ENCODE measurements around the gene MYL4.
"Not testable (repeated sequence)": the region's sequence is repeated elsewhere in the genome, so short reads cannot be mapped to it uniquely, and the experiment has no call there.

The MYL4 gene

GRCh38 chr17:47251421-47251940 is 42.3 kb downstream of the MYL4 start:
- H3K4me3 Mint-ChIP-seq, result no peak overlapping the region
- H3K36me3 Mint-ChIP-seq (ENCODE audit: low read depth), result no peaks in the 10 kb centered on the region
- intact Hi-C loops (cut with micrococcal nuclease), result no loop called here
- H3K27me3 Mint-ChIP-seq, result peaks cover 55% of the 10 kb centered on the region
- H3K4me1 Mint-ChIP-seq (ENCODE audit: low read depth), result peaks cover 14% of the 10 kb centered on the region
- no peak overlapping the region for H3K27ac Mint-ChIP-seq
- no peaks in the 10 kb centered on the region for H3K9me3 Mint-ChIP-seq

GRCh38 chr17:47252209-47252608 is 43.1 kb downstream of the MYL4 start:
- intact Hi-C loops (cut with micrococcal nuclease), result no loop called here
- no peaks in the 10 kb centered on the region for H3K9me3 Mint-ChIP-seq
- H3K27ac Mint-ChIP-seq, result no peak overlapping the region
- H3K36me3 Mint-ChIP-seq (ENCODE audit: low read depth), result no peaks in the 10 kb centered on the region
- H3K4me1 Mint-ChIP-seq (ENCODE audit: low read depth), result peaks cover 18% of the 10 kb centered on the region
- H3K4me3 Mint-ChIP-seq, result no peak overlapping the region
- peaks cover 62% of the 10 kb centered on the region for H3K27me3 Mint-ChIP-seq

GRCh38 chr17:47252766-47253512 is 43.8 kb downstream of the MYL4 start:
- Mint-ChIP-seq H3K27ac (no peak overlapping the region), H3K4me3 (peak overlapping the region; percentile 70), H3K27me3 (peaks cover 67% of the 10 kb centered on the region), H3K4me1 (ENCODE audit: low read depth) (peaks cover 25% of the 10 kb centered on the region), H3K36me3 (ENCODE audit: low read depth) (no peaks in the 10 kb centered on the region), H3K9me3 (no peaks in the 10 kb centered on the region)
- intact Hi-C loops (cut with micrococcal nuclease), result no loop called here

- Mint-ChIP-seq H3K36me3 (ENCODE audit: low read depth) (no peaks in the 10 kb centered on the region), H3K27me3 (peaks cover 74% of the 10 kb centered on the region), H3K27ac (no peak within 1 kb of the TSS), H3K9me3 (no peaks in the 10 kb centered on the region), H3K4me3 (peak within 1 kb of the TSS; percentile 70), H3K4me1 (ENCODE audit: low read depth) (peaks cover 33% of the 10 kb centered on the region)
- intact Hi-C loops (cut with micrococcal nuclease), result no loop called here
Observed at GRCh38 chr17:47253541-47254402, 44.6 kb downstream of the MYL4 start, which contains the start of gene ITGB3. Gene ITGB3, plus strand, starts transcription at chr17:47253827. Its CDS starts 35 bp downstream, at chr17:47253862.

GRCh38 chr17:47254403-47254943 is 45.3 kb downstream of the MYL4 start:
- no peak overlapping the region for H3K27ac Mint-ChIP-seq
- H3K36me3 Mint-ChIP-seq (ENCODE audit: low read depth), result no peaks in the 10 kb centered on the region
- H3K4me3 Mint-ChIP-seq, result peak overlapping the region; percentile 70
- intact Hi-C loops (cut with micrococcal nuclease), result no loop called here
- peaks cover 33% of the 10 kb centered on the region for H3K4me1 Mint-ChIP-seq (ENCODE audit: low read depth)
- no peaks in the 10 kb centered on the region for H3K9me3 Mint-ChIP-seq
- peaks cover 73% of the 10 kb centered on the region for H3K27me3 Mint-ChIP-seq

- H3K4me1 Mint-ChIP-seq (ENCODE audit: low read depth), result peaks cover 37% of the 10 kb centered on the region
- no peaks in the 10 kb centered on the region for H3K36me3 Mint-ChIP-seq (ENCODE audit: low read depth)
- H3K27me3 Mint-ChIP-seq, result peaks cover 59% of the 10 kb centered on the region
- H3K9me3 Mint-ChIP-seq, result no peaks in the 10 kb centered on the region
- H3K27ac Mint-ChIP-seq, result no peak overlapping the region
- intact Hi-C loops (cut with micrococcal nuclease), result no loop called here
- H3K4me3 Mint-ChIP-seq, result no peak overlapping the region
Observed at GRCh38 chr17:47257651-47258339, 48.6 kb downstream of the MYL4 start.

- Mint-ChIP-seq H3K36me3 (ENCODE audit: low read depth) (no peaks in the 10 kb centered on the region), H3K4me1 (ENCODE audit: low read depth) (peaks cover 39% of the 10 kb centered on the region), H3K27ac (no peak overlapping the region), H3K9me3 (peaks cover 4% of the 10 kb centered on the region), H3K4me3 (no peak overlapping the region), H3K27me3 (peaks cover 21% of the 10 kb centered on the region)
- intact Hi-C loops (cut with micrococcal nuclease), result no loop called here
Observed at GRCh38 chr17:47262586-47262985, 53.4 kb downstream of the MYL4 start.

GRCh38 chr17:47264166-47264565 is 55.0 kb downstream of the MYL4 start:
- no peaks in the 10 kb centered on the region for H3K36me3 Mint-ChIP-seq (ENCODE audit: low read depth)
- intact Hi-C loops (cut with micrococcal nuclease), result no loop called here
- H3K4me1 Mint-ChIP-seq (ENCODE audit: low read depth), result peaks cover 28% of the 10 kb centered on the region
- peaks cover 9% of the 10 kb centered on the region for H3K27me3 Mint-ChIP-seq
- no peak overlapping the region for H3K27ac Mint-ChIP-seq
- no peak overlapping the region for H3K4me3 Mint-ChIP-seq
- H3K9me3 Mint-ChIP-seq, result peaks cover 16% of the 10 kb centered on the region

- H3K9me3 Mint-ChIP-seq, result peaks cover 31% of the 10 kb centered on the region
- H3K4me3 Mint-ChIP-seq, result no peak overlapping the region
- peaks cover 35% of the 10 kb centered on the region for H3K4me1 Mint-ChIP-seq (ENCODE audit: low read depth)
- H3K36me3 Mint-ChIP-seq (ENCODE audit: low read depth), result no peaks in the 10 kb centered on the region
- H3K27ac Mint-ChIP-seq, result no peak overlapping the region
- intact Hi-C loops (cut with micrococcal nuclease), result no loop called here
- peaks cover 3% of the 10 kb centered on the region for H3K27me3 Mint-ChIP-seq
Observed at GRCh38 chr17:47265983-47266541, 56.9 kb downstream of the MYL4 start.

- Mint-ChIP-seq H3K27me3 (peaks cover 3% of the 10 kb centered on the region), H3K27ac (no peak overlapping the region), H3K36me3 (ENCODE audit: low read depth) (no peaks in the 10 kb centered on the region), H3K9me3 (peaks cover 31% of the 10 kb centered on the region), H3K4me1 (ENCODE audit: low read depth) (peaks cover 35% of the 10 kb centered on the region), H3K4me3 (no peak overlapping the region)
- intact Hi-C loops (cut with micrococcal nuclease), result no loop called here
Observed at GRCh38 chr17:47266782-47267181, 57.6 kb downstream of the MYL4 start.

GRCh38 chr17:47267354-47267828 is 58.2 kb downstream of the MYL4 start:
- intact Hi-C loops (cut with micrococcal nuclease), result no loop called here
- no peak overlapping the region for H3K4me3 Mint-ChIP-seq

GRCh38 chr17:47268964-47269363 is 59.8 kb downstream of the MYL4 start:
- H3K27me3 Mint-ChIP-seq; H3K27ac Mint-ChIP-seq; H3K36me3 Mint-ChIP-seq (ENCODE audit: low read depth); H3K4me3 Mint-ChIP-seq; intact Hi-C loops (cut with micrococcal nuclease): not testable (repeated sequence)
- peaks cover 31% of the 10 kb centered on the region for H3K9me3 Mint-ChIP-seq
- H3K4me1 Mint-ChIP-seq (ENCODE audit: low read depth), result peaks cover 28% of the 10 kb centered on the region

More at GRCh38 chr17:47267354-47267828, 58.2 kb downstream of the MYL4 start:
- Mint-ChIP-seq H3K27ac (no peak overlapping the region), H3K27me3 (peaks cover 1% of the 10 kb centered on the region), H3K9me3 (peaks cover 31% of the 10 kb centered on the region), H3K36me3 (ENCODE audit: low read depth) (no peaks in the 10 kb centered on the region), H3K4me1 (ENCODE audit: low read depth) (peaks cover 34% of the 10 kb centered on the region)

- Mint-ChIP-seq H3K9me3 (peaks cover 31% of the 10 kb centered on the region), H3K4me1 (ENCODE audit: low read depth) (peaks cover 22% of the 10 kb centered on the region)
- H3K36me3 Mint-ChIP-seq (ENCODE audit: low read depth); intact Hi-C loops (cut with micrococcal nuclease); H3K4me3 Mint-ChIP-seq; H3K27me3 Mint-ChIP-seq; H3K27ac Mint-ChIP-seq: not testable (repeated sequence)
Observed at GRCh38 chr17:47269561-47270280, 60.6 kb downstream of the MYL4 start.

Data from dendritic cell treated with granulocyte-macrophage colony-stimulating factor and Interleukin-4, amounts not matched to agents 40 ng/mL and 50 ng/mL, for 4 days (primary cell).